Activated T-cell treated with anti-CD3 and anti-CD28 coated beads, Interleukin-2, amount 50 U/mL, for 72 hours (primary cell): ENCODE measurements around the gene DNAL1. TPM values are rescaled to one million over a fixed set of nuclear protein-coding genes. Genes with fewer than 3 reads are reported as not detected.

Source experiments
- ATAC-seq, 2 donors: fragments of 150-1000 bp; cut with Tn5 transposase; replicated peaks in 1 of 2; 2 replicates each; pipeline ENCODE4 v1.10.0; 2021; ENCODE audit warnings: moderate library complexity in 2 of 2, mild to moderate bottlenecking in 1 of 2
- DNase-seq, 2 donors: peaks; one replicate each; pipeline ENCODE4 v3.0.0; 2021 to 2022; ENCODE audit warnings: mixed read lengths in 1 of 2
- H3K27ac Mint-ChIP-seq: one replicate; pipeline ENCODE4 v1.8.0; 2022; ENCODE audit warnings: mild to moderate bottlenecking, moderate library complexity, mixed read lengths
- H3K27me3 Mint-ChIP-seq: one replicate; pipeline ENCODE4 v1.8.0; 2022; ENCODE audit warnings: low read depth, mixed read lengths
- H3K36me3 Mint-ChIP-seq, 2 donors: one replicate each; pipeline ENCODE4 v1.8.0; 2022; ENCODE audit warnings: mixed read lengths in 2 of 2, mild to moderate bottlenecking in 1 of 2; ENCODE audit not compliant: insufficient read depth in 2 of 2
- H3K4me1 Mint-ChIP-seq: one replicate; pipeline ENCODE4 v1.8.0; 2022; ENCODE audit warnings: low read depth, mixed read lengths
- H3K4me3 Mint-ChIP-seq, 2 donors: one replicate each; pipeline ENCODE4 v1.8.0; 2022; ENCODE audit warnings: mild to moderate bottlenecking in 2 of 2, mixed read lengths in 2 of 2, moderate library complexity in 2 of 2
- H3K9me3 Mint-ChIP-seq, 2 donors: one replicate each; pipeline ENCODE4 v1.8.0; 2022; ENCODE audit warnings: mixed read lengths in 2 of 2
- total RNA-seq, 2 donors: library from RNA; stranded (reverse); gene quantifications; one replicate each; pipeline ENCODE4 v1.2.3, GENCODE V29; 2022

The DNAL1 gene
- total RNA-seq, 2 donors from 2014 or later: 6.8 to 8.3 TPM

- Mint-ChIP-seq H3K27me3 (no peaks in the 10 kb centered on the region), H3K36me3 (peaks cover 8 to 15% of the 10 kb centered on the region in 2 donors), H3K27ac (no peak overlapping the region), H3K9me3 (no peaks in the 10 kb centered on the region), H3K4me1 (peaks cover 19% of the 10 kb centered on the region), H3K4me3 (no peak overlapping the region)
- no peak for DNase-seq
- ATAC-seq: no peak
Measured at GRCh38 chr14:73715707-73716106, 70.9 kb downstream of the DNAL1 start.

- no peak overlapping the region for H3K27ac Mint-ChIP-seq
- ATAC-seq: no peak
- H3K36me3 Mint-ChIP-seq: peaks cover 8 to 24% of the 10 kb centered on the region in 2 donors
Measured at GRCh38 chr14:73717266-73717665, 72.5 kb downstream of the DNAL1 start.

GRCh38 chr14:73717711-73718417 lies 73.1 kb downstream of the DNAL1 start:
- Mint-ChIP-seq H3K27me3 (no peaks in the 10 kb centered on the region), H3K9me3 (no peaks in the 10 kb centered on the region), H3K36me3 (peaks cover 10 to 29% of the 10 kb centered on the region in 2 donors), H3K27ac (peak overlapping the region; percentile 69), H3K4me1 (peaks cover 8% of the 10 kb centered on the region), H3K4me3 (no peak overlapping the region)
- ATAC-seq: no peak
- DNase-seq: no peak

More at GRCh38 chr14:73717266-73717665, 72.5 kb downstream of the DNAL1 start:
- no peak for DNase-seq
- no peaks in the 10 kb centered on the region for H3K9me3 Mint-ChIP-seq
- peaks cover 14% of the 10 kb centered on the region for H3K4me1 Mint-ChIP-seq
- no peak overlapping the region for H3K4me3 Mint-ChIP-seq
- no peaks in the 10 kb centered on the region for H3K27me3 Mint-ChIP-seq

GRCh38 chr14:73718418-73719251 lies 73.8 kb downstream of the DNAL1 start:
- H3K36me3 Mint-ChIP-seq: peaks cover 9 to 31% of the 10 kb centered on the region in 2 donors
- peaks cover 5% of the 10 kb centered on the region for H3K4me1 Mint-ChIP-seq
- no peaks in the 10 kb centered on the region for H3K9me3 Mint-ChIP-seq
- DNase-seq: no peak
- ATAC-seq: no peak
- no peaks in the 10 kb centered on the region for H3K27me3 Mint-ChIP-seq
- H3K4me3 Mint-ChIP-seq: no peak overlapping the region
- H3K27ac Mint-ChIP-seq: peak overlapping the region; percentile 69

GRCh38 chr14:73719361-73719760 lies 74.6 kb downstream of the DNAL1 start:
- no peaks in the 10 kb centered on the region for H3K27me3 Mint-ChIP-seq
- peaks cover 5% of the 10 kb centered on the region for H3K4me1 Mint-ChIP-seq
- no peaks in the 10 kb centered on the region for H3K9me3 Mint-ChIP-seq
- DNase-seq (no peak), ATAC-seq (no peak)
- peaks cover 8 to 37% of the 10 kb centered on the region in 2 donors for H3K36me3 Mint-ChIP-seq
- no peak overlapping the region for H3K4me3 Mint-ChIP-seq
- no peak overlapping the region for H3K27ac Mint-ChIP-seq

- no peaks in the 10 kb centered on the region for H3K9me3 Mint-ChIP-seq
- H3K27ac Mint-ChIP-seq: no peak overlapping the region
- H3K36me3 Mint-ChIP-seq: peaks cover 8 to 37% of the 10 kb centered on the region in 2 donors
- no peak for DNase-seq
- H3K27me3 Mint-ChIP-seq: no peaks in the 10 kb centered on the region
- H3K4me3 Mint-ChIP-seq: no peak overlapping the region
- no peak for ATAC-seq
- peaks cover 2% of the 10 kb centered on the region for H3K4me1 Mint-ChIP-seq
Measured at GRCh38 chr14:73719791-73720190, 75.0 kb downstream of the DNAL1 start.

GRCh38 chr14:73720636-73721035 lies 75.8 kb downstream of the DNAL1 start:
- Mint-ChIP-seq H3K4me1 (no peaks in the 10 kb centered on the region), H3K36me3 (peaks cover 8 to 37% of the 10 kb centered on the region in 2 donors), H3K4me3 (no peak overlapping the region), H3K27ac (no peak overlapping the region), H3K27me3 (no peaks in the 10 kb centered on the region), H3K9me3 (no peaks in the 10 kb centered on the region)
- ATAC-seq: no peak
- no peak for DNase-seq

- no peaks in the 10 kb centered on the region for H3K4me1 Mint-ChIP-seq
- H3K4me3 Mint-ChIP-seq: no peak overlapping the region
- DNase-seq: no peak
- no peaks in the 10 kb centered on the region for H3K27me3 Mint-ChIP-seq
- H3K9me3 Mint-ChIP-seq: no peaks in the 10 kb centered on the region
- peaks cover 8 to 37% of the 10 kb centered on the region in 2 donors for H3K36me3 Mint-ChIP-seq
- H3K27ac Mint-ChIP-seq: no peak overlapping the region
- no peak for ATAC-seq
Measured at GRCh38 chr14:73721101-73721821, 76.5 kb downstream of the DNAL1 start.

- Mint-ChIP-seq H3K9me3 (no peaks in the 10 kb centered on the region), H3K27ac (no peak overlapping the region), H3K27me3 (no peaks in the 10 kb centered on the region), H3K36me3 (peaks cover 8 to 40% of the 10 kb centered on the region in 2 donors), H3K4me1 (peaks cover 5% of the 10 kb centered on the region), H3K4me3 (no peak overlapping the region)
- no peak for ATAC-seq
- no peak for DNase-seq
Measured at GRCh38 chr14:73722581-73722980, 77.8 kb downstream of the DNAL1 start.

GRCh38 chr14:73723406-73723796 lies 78.6 kb downstream of the DNAL1 start:
- Mint-ChIP-seq H3K4me1 (peaks cover 11% of the 10 kb centered on the region), H3K4me3 (peak overlapping the region in 1 of 2 donors; percentile 6), H3K27me3 (no peaks in the 10 kb centered on the region), H3K9me3 (no peaks in the 10 kb centered on the region), H3K36me3 (peaks cover 8 to 36% of the 10 kb centered on the region in 2 donors), H3K27ac (peak overlapping the region; percentile 68)
- ATAC-seq (no peak), DNase-seq (no peak)

- peaks cover 17% of the 10 kb centered on the region for H3K4me1 Mint-ChIP-seq
- no peak for ATAC-seq
- peak overlapping the region in 1 of 2 donors; percentile 6 for H3K4me3 Mint-ChIP-seq
- no peak for DNase-seq
- H3K27ac Mint-ChIP-seq: peak overlapping the region; percentile 68
- H3K9me3 Mint-ChIP-seq: no peaks in the 10 kb centered on the region
- H3K27me3 Mint-ChIP-seq: no peaks in the 10 kb centered on the region
- H3K36me3 Mint-ChIP-seq: peaks cover 12 to 41% of the 10 kb centered on the region in 2 donors
Measured at GRCh38 chr14:73723797-73724661, 79.2 kb downstream of the DNAL1 start.

GRCh38 chr14:73724696-73725095 lies 79.9 kb downstream of the DNAL1 start:
- Mint-ChIP-seq H3K9me3 (no peaks in the 10 kb centered on the region), H3K27ac (peak overlapping the region; percentile 68), H3K4me1 (peaks cover 24% of the 10 kb centered on the region), H3K36me3 (peaks cover 13 to 40% of the 10 kb centered on the region in 2 donors), H3K4me3 (peak overlapping the region in 1 of 2 donors; percentile 34), H3K27me3 (no peaks in the 10 kb centered on the region)
- ATAC-seq (no peak), DNase-seq (no peak)
